ENCODE data around the gene CHIA. TPM values are rescaled to one million over a fixed set of nuclear protein-coding genes. Genes with fewer than 3 reads are reported as not detected.

The CHIA gene
- total and polyA plus RNA-seq, 2 donors (not counting 3 experiments of a cell fraction or from before 2014, with no cell fraction given) = not detected

DNA sequence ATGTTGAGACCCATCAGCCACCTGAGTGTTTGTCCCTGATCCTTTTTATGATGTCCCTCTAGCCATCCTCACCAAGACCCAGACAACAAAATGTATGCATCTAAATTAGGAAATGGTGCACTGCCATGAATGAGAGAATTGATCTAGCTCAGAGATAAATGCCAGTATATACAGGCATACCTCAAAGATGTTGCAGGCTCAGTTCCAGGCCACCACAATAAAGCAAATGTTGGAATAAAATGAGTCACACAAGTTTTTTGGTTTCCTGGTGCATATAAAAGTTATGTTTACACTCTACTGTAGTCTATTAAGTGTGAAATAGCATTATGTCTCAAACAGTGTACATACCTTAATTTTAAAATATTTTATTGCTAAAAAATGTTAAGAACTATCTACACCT is 63.9 kb downstream of the CHIA start:
- H3K4me1 ChIP-seq (ENCODE audit: control insufficient read depth, extremely low read depth, insufficient read depth, low read length) = no peaks in the 10 kb centered on the region
- dilution Hi-C loops (cut with MboI; ENCODE audit: extremely low pct_ligation_motif_present, low sequenced_read_pairs) (no loop called here), intact Hi-C loops (cut with micrococcal nuclease) (no loop called here)
- no TSS peak for BruUV-seq (replicated peaks)
- no peak overlapping the region for H3K4me2 ChIP-seq (ENCODE audit: insufficient read depth, low read length)
- no peaks in the 10 kb centered on the region for H3K36me3 ChIP-seq (ENCODE audit: control insufficient read depth in 2 of 2, extremely low read depth in 1 of 2, insufficient read depth in 2 of 2, low read length in 2 of 2)
- H4K20me1 ChIP-seq (replicated peaks; ENCODE audit: control insufficient read depth, extremely low read depth, insufficient read depth, low read length) = no peaks in the 10 kb centered on the region
- no peak overlapping the region for H3K27ac ChIP-seq (ENCODE audit: insufficient read depth, low read depth, low read length)
- H3K9me3 ChIP-seq (replicated peaks; ENCODE audit: control insufficient read depth, insufficient read depth, low read length) = no peaks in the 10 kb centered on the region
- peaks cover 0 to 3% of the 10 kb centered on the region in 2 experiments for H3K27me3 ChIP-seq (ENCODE audit: control insufficient read depth in 2 of 2, insufficient read depth in 2 of 2, low read length in 2 of 2)
- no peak overlapping the region for H2AFZ ChIP-seq (ENCODE audit: low read depth, low read length)
- FAIRE-seq (no peak), DNase-seq (ENCODE audit: low read depth, low spot score) (no peak)
- H3K9ac ChIP-seq (replicated peaks; ENCODE audit: extremely low read depth, insufficient read depth, low read length) = no peak overlapping the region
- H3K9me1 ChIP-seq (replicated peaks; ENCODE audit: control insufficient read depth, extremely low read depth, insufficient read depth, low read length) = no peaks in the 10 kb centered on the region
- ChIA-PET POLR2A (no interaction called here), CTCF (no interaction called here)
- no peaks in the 10 kb centered on the region for H3K79me2 ChIP-seq (ENCODE audit: control insufficient read depth, insufficient read depth, low read length)
- no peak for TF ChIP-seq GATA2 (IDR thresholded peaks at IDR 0.05; ENCODE audit: insufficient read depth, insufficient read length, low read depth, low read length)
- no peak for TF ChIP-seq JUN (IDR thresholded peaks at IDR 0.05; ENCODE audit: borderline replicate concordance, insufficient read depth, insufficient read length, low read depth)
- no peak for TF ChIP-seq MYC (IDR thresholded peaks at IDR 0.05; ENCODE audit: low read depth, low read length)
- no peak for TF ChIP-seq POLR2AphosphoS5 (IDR thresholded peaks at IDR 0.05; ENCODE audit: insufficient read depth, low read depth, low read length)
- no peak for TF ChIP-seq POLR2A (IDR thresholded peaks at IDR 0.05; ENCODE audit: low read depth, low read length)
- no peak for TF ChIP-seq FOS (IDR thresholded peaks at IDR 0.05; ENCODE audit: borderline replicate concordance, insufficient read depth, low read length)
- TF ChIP-seq EZH2 (IDR thresholded peaks at IDR 0.05; ENCODE audit: borderline replicate concordance, low read depth, low read length, severe bottlenecking) = no peak
- TF ChIP-seq, protein P1, sequence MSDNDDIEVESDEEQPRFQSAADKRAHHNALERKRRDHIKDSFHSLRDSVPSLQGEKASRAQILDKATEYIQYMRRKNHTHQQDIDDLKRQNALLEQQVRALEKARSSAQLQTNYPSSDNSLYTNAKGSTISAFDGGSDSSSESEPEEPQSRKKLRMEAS (IDR thresholded peaks at IDR 0.05; ENCODE audit: insufficient read depth, insufficient read length) = no peak
- TF ChIP-seq, protein P2, sequence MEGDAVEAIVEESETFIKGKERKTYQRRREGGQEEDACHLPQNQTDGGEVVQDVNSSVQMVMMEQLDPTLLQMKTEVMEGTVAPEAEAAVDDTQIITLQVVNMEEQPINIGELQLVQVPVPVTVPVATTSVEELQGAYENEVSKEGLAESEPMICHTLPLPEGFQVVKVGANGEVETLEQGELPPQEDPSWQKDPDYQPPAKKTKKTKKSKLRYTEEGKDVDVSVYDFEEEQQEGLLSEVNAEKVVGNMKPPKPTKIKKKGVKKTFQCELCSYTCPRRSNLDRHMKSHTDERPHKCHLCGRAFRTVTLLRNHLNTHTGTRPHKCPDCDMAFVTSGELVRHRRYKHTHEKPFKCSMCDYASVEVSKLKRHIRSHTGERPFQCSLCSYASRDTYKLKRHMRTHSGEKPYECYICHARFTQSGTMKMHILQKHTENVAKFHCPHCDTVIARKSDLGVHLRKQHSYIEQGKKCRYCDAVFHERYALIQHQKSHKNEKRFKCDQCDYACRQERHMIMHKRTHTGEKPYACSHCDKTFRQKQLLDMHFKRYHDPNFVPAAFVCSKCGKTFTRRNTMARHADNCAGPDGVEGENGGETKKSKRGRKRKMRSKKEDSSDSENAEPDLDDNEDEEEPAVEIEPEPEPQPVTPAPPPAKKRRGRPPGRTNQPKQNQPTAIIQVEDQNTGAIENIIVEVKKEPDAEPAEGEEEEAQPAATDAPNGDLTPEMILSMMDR (IDR thresholded peaks at IDR 0.05; ENCODE audit: extremely low read depth in 1 of 2, insufficient read depth in 1 of 2, low read depth in 1 of 2, low read length in 2 of 2) = no peak
- H3K4me3 ChIP-seq (replicated peaks in 1 of 3; ENCODE audit: insufficient read depth in 1 of 3, low read depth in 1 of 3, low read length in 3 of 3) = no peak overlapping the region
